K562 treated with DMSO at 1 percent for 12 hours (cell line): ENCODE measurements around the gene AVPR1B. TPM values are rescaled to one million over a fixed set of nuclear protein-coding genes. Genes with fewer than 3 reads are reported as not detected.

ENCODE experiments used
- total RNA-seq: library from RNA; unstranded; fragments of 300-600 nt; gene quantifications from 2 replicates; pipeline ENCODE4 v1.2.3, GENCODE V29; 2022; ENCODE audit not compliant: insufficient read depth

AVPR1B gene
- not detected in 2 replicates for total RNA-seq

GRCh38 chr1:206117151-206117948 lies at the start of gene AVPR1B:
Gene AVPR1B, minus strand, starts transcription at chr1:206117388. Its CDS starts 498 bp downstream, at chr1:206116890.

Other genes with a start within 250 kb of the AVPR1B start
- gene SLC26A9, start 173.9 kb downstream of the AVPR1B start, total RNA-seq = 0.14 TPM in 1 of 2 replicates, not detected in the other
- gene RAB7B, start 114.0 kb downstream of the AVPR1B start, total RNA-seq = not detected in 2 replicates
- not detected in 2 replicates for gene CTSE, start 93.5 kb downstream of the AVPR1B start, total RNA-seq
- not detected in 2 replicates for gene RHEX, start 64.2 kb downstream of the AVPR1B start, total RNA-seq
- 9.0 and 19.5 TPM in 2 replicates for gene FAM72A, start 85.5 kb upstream of the AVPR1B start, total RNA-seq
- gene SRGAP2, start 86.2 kb upstream of the AVPR1B start, total RNA-seq = 16.1 and 67.9 TPM in 2 replicates